OCI-LY3 (cell line): ENCODE measurements around the gene BRD2.

Source experiments
- EZH2phosphoT487 ChIP-seq: fragments of 200-600 bp; shearing (Covaris generic); IDR thresholded peaks from 2 replicates; pipeline ENCODE4 v1.6.1; 2018; ENCODE audit warnings: antibody characterized with exemption, mixed run types, low read depth
- TF ChIP-seq, protein P1 (sequence below): fragments of 200-600, 300-600 bp; sonication (generic); IDR thresholded peaks from 2 replicates; pipeline ENCODE4 v1.5.1; 2014; ENCODE audit warnings: antibody characterized with exemption, low read length, low read depth

DNA sequence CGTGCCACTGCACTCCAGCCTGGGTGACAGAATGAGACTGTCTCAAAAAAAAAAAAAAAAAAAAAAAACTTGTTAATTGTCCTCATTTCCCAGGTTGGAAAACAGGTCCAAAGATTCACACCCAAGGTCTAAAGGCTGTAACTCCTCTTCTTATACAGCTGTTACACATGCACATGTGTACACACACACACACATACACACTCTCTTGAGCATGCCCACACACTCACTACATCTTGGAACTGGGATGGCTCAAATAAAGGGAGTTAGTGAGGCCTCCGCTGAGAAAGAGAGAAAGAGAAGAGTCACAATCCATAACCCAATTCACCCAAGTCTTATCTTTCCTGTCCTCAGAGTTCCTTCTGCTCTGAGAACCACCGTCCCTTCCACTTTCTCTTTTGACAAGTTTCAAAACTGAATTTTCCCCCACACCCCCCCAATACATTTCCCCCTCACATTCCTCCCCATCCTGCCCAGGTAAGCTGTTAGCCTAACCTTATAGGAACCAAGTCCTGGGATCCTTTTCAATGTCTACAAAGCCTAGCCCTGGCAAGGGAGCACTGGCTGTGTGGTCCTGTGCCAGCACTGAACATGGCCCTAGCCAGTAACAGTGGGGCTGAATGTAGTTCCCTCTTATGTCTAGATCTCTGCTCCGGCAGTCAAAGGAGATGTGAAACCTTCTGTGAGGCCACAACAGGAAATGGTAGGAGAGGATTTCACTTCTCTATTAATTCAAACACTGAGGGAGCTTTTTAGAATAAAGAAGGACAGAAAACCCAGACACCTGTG, 24.3 kb upstream of the BRD2 start:
- TF ChIP-seq, protein P1, sequence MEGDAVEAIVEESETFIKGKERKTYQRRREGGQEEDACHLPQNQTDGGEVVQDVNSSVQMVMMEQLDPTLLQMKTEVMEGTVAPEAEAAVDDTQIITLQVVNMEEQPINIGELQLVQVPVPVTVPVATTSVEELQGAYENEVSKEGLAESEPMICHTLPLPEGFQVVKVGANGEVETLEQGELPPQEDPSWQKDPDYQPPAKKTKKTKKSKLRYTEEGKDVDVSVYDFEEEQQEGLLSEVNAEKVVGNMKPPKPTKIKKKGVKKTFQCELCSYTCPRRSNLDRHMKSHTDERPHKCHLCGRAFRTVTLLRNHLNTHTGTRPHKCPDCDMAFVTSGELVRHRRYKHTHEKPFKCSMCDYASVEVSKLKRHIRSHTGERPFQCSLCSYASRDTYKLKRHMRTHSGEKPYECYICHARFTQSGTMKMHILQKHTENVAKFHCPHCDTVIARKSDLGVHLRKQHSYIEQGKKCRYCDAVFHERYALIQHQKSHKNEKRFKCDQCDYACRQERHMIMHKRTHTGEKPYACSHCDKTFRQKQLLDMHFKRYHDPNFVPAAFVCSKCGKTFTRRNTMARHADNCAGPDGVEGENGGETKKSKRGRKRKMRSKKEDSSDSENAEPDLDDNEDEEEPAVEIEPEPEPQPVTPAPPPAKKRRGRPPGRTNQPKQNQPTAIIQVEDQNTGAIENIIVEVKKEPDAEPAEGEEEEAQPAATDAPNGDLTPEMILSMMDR: no peak
- TF ChIP-seq EZH2phosphoT487: no peak
